Measurements from ENCODE around the gene TMEM30A.

TMEM30A gene

DNA sequence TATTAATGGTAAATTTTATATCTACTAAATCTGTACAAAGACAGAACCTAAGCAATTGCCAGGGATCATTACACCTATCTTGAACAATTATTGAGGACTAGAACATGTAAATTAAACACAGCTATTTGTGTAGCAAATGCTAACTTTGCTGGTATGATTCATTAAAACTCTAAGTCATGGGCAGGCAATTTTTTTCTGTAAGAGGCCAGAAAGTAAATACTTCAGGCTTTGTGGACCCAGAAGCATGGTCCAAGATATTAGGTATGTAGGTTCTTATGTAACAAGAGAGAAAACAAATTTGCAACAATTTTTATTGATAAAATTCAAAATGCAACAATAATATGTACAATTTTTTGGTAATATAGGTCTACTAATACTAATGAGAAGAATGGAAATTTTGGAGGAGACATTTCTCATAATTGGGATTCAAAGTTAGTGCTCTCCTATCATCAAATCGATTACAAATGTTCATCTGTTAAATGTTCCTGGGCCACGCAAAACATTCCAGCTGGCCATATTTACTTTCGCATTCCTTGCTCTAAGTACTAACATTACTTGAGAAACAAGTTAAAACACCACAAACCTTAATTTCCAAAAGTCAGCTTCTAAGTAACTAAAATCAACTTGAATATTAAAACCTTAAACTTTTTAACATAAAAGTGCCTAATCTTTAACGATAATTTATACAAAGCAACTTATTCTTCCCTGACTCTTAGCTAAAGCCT is 4.3 kb downstream of the TMEM30A start:
- Mint-ChIP-seq H3K4me1 (peaks cover 47% of the 10 kb centered on the region), H3K27ac (no peak overlapping the region), H3K27me3 (no peaks in the 10 kb centered on the region), H3K9me3 (no peaks in the 10 kb centered on the region), H3K4me3 (no peak overlapping the region), H3K36me3 (peaks cover 20% of the 10 kb centered on the region)
- no peak for ATAC-seq

DNA sequence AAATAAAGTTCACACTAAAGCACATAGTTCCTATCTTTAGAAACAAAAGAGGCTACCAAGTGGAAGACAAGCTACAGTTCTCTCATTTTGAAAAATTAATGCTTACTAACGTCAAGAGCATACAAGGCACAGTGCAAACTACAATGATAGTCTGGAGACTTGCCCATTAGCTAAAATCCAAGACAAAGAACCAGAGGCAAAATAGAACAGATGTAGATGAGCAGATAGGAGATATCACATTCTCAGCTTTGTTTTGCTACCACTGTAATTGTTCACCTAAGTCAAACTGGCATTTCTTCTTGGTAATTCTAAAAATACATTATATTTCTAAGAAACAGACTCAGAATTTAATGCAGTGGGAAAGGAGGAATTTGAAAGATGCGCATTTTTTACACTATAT is 5.2 kb downstream of the TMEM30A start:
- no peak for ATAC-seq
- Mint-ChIP-seq H3K4me1 (peaks cover 53% of the 10 kb centered on the region), H3K27me3 (no peaks in the 10 kb centered on the region), H3K9me3 (no peaks in the 10 kb centered on the region), H3K36me3 (peaks cover 26% of the 10 kb centered on the region), H3K4me3 (no peak overlapping the region), H3K27ac (no peak overlapping the region)

DNA sequence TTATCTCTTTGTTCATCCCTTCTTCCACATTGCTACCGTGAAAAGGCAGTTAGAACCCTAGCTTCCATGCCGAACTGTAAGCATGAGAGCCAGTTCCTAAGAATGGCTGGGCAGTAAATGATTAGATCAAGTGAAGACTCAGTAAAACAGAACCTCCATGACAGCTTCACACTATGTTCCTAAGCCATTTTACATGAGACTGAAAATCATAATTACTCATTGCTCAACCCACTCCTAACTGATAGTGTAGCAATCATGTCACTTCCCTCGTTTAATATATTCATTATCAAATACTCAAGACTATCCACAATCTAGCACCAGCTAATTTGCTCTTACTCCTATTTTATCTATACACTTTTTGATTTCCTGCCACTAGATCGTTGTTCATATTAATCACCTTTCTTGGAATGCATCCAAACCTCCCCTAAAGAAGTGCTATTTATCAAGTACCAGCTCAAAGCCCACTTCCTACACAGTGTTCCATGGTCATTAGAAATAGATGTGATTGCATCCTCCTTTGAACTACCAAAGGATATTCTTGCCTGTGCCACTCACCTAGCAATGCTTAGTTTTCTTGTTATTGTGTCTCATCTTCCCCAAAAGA is 6.0 kb downstream of the TMEM30A start:
- Mint-ChIP-seq H3K4me3 (no peak overlapping the region), H3K9me3 (no peaks in the 10 kb centered on the region), H3K36me3 (peaks cover 35% of the 10 kb centered on the region), H3K4me1 (peaks cover 61% of the 10 kb centered on the region), H3K27ac (peak overlapping the region; percentile 6), H3K27me3 (no peaks in the 10 kb centered on the region)
- ATAC-seq, result no peak

DNA sequence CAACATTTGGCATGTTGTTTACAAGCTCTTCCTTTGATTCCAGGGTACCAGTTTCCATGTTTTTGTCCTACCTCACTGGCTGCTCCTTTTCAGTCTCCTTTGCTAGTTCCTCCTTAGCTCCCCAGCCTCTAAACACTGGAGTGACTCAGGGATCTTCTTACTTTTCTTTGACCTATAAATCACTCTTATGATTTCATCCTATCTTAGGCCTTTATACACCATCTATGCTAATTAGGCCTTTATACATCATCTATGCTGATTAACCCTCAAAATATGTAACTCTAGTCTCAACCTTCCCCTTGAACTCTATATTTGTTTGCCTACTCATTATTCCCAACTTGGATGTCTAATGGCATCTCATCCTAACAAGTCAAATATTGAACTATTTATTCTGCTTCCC is 9.5 kb downstream of the TMEM30A start:
- H3K27me3 Mint-ChIP-seq, result no peaks in the 10 kb centered on the region
- H3K36me3 Mint-ChIP-seq, result peaks cover 55% of the 10 kb centered on the region
- H3K27ac Mint-ChIP-seq, result no peak overlapping the region
- H3K4me3 Mint-ChIP-seq, result no peak overlapping the region
- peaks cover 2% of the 10 kb centered on the region for H3K9me3 Mint-ChIP-seq
- peaks cover 72% of the 10 kb centered on the region for H3K4me1 Mint-ChIP-seq
- ATAC-seq, result no peak

DNA sequence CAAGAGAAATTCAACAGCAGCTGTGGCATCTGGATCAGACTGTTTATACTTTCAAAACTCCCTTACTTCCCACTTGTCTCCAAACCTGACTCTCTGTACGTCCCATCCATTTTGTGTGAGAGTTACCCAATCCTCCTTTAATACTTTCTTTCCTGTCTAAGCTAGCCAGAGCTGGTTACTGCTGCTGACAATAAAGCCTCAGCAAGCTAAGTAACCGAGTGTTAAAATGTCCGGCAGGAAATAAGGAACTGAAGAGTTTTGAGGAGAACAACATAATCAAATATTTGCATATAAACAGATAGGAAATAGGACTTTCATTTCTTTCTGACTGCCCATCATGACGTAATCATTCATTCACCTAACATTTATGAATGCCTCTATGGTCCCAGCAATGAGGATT is 11.6 kb downstream of the TMEM30A start:
- Mint-ChIP-seq H3K4me3 (no peak overlapping the region), H3K4me1 (peaks cover 65% of the 10 kb centered on the region), H3K27ac (peak overlapping the region; percentile 68)

DNA sequence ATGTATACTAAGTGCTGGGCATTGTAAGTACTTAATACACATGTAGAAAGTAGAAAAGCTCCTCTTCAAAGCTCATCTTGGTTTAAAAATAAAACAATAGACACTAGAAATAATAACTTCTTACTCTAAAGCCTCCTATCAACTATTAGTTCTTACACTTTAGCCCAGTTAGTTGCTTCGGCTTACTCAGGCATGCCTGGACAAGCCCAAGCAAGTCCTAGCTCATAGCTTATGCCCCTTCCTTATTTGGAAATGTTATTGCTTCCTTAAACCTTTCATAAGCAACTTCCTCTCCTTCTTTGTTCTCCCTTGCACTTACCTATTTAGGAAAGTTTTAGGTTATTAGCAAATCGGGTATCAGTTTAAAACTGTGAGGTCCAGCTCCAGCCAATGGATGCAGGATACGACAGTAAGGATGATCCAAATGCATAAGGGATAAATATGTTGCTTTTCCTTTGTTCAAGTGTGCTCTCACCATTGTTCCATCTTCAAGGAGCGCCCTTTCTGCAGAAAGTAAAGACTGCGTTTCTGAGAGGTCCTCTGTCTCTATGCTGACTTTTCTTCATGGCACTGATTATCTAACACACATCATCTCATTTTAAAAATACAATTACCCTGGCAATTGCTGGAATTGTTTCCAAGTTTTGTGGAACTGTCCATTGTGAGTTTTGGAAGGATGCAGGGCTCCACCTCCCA is 12.3 kb downstream of the TMEM30A start:
- H3K4me3 Mint-ChIP-seq, result no peak overlapping the region
- H3K27ac Mint-ChIP-seq, result peak overlapping the region; percentile 68
- H3K36me3 Mint-ChIP-seq, result peaks cover 44% of the 10 kb centered on the region
- H3K9me3 Mint-ChIP-seq, result peaks cover 2% of the 10 kb centered on the region
- H3K27me3 Mint-ChIP-seq, result no peaks in the 10 kb centered on the region
- peaks cover 64% of the 10 kb centered on the region for H3K4me1 Mint-ChIP-seq
- no peak for ATAC-seq

More for the DNA sequence above, 11.6 kb downstream of the TMEM30A start:
- H3K27me3 Mint-ChIP-seq, result no peaks in the 10 kb centered on the region
- peaks cover 45% of the 10 kb centered on the region for H3K36me3 Mint-ChIP-seq
- peaks cover 2% of the 10 kb centered on the region for H3K9me3 Mint-ChIP-seq
- ATAC-seq, result no peak

DNA sequence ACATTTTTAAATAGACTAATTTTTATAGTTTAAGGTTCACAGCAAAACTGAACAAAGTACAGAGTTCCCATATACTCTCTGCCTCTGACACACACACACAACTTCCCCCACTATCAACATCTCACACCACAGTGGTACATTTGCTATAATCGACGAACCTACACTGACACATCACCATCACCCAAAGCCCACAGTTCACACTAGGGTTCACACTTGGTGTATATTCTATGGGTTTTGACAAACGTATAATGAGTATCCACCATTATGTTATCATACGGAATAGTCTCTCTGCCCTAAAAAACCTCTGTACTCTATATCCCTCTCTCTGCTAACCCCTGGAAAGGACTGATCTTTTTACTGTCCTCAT is 15.6 kb downstream of the TMEM30A start:
- H3K27me3 Mint-ChIP-seq, result no peaks in the 10 kb centered on the region
- H3K36me3 Mint-ChIP-seq, result peaks cover 24% of the 10 kb centered on the region
- peak overlapping the region; percentile 12 for H3K27ac Mint-ChIP-seq
- no peak for ATAC-seq
- H3K4me1 Mint-ChIP-seq, result peaks cover 36% of the 10 kb centered on the region
- H3K4me3 Mint-ChIP-seq, result no peak overlapping the region
- H3K9me3 Mint-ChIP-seq, result peaks cover 2% of the 10 kb centered on the region

DNA sequence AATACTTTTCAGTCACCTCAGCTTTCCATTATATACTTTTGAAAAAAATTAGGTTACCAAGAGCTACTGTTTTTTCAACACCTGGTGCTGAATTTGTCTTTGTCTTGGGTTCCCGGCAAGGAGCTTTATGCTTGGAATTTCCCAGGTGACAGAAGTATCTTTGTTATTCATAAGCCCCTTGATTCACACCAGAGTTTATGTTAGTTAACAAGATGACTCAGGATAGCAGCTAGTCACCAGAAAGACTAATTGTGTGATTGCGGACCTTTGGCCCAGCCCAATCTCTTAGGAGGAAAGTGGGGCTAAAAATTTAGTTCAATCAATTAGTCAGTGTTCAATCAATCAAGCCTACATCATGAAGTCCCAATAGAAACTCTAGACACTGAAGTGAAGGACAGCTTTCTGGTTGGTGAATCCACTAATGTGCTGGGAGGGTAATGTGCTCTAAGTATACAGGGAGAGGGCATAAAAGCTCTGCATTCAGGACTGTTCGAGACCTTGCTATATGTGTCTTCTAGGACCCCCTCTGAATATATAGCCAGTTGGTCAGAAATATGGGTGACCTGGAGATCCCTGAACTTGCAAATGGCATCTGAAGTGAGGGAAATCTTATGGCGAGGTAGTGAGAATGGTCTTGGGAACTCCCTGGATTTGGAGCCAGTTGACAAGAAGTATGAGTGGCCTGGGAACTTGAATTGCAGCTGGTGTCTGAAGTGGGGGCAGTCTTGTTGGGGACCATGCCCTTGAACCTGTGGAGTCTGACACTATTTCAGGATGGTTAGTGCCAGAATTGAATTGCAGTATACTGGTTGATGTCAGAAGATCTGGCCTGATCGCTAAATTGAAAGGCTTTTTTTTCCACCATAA is 16.2 kb downstream of the TMEM30A start:
- Mint-ChIP-seq H3K27ac (peak overlapping the region; percentile 12), H3K27me3 (no peaks in the 10 kb centered on the region), H3K4me3 (no peak overlapping the region), H3K9me3 (peaks cover 2% of the 10 kb centered on the region), H3K4me1 (peaks cover 32% of the 10 kb centered on the region), H3K36me3 (peaks cover 21% of the 10 kb centered on the region)
- ATAC-seq, result no peak

DNA sequence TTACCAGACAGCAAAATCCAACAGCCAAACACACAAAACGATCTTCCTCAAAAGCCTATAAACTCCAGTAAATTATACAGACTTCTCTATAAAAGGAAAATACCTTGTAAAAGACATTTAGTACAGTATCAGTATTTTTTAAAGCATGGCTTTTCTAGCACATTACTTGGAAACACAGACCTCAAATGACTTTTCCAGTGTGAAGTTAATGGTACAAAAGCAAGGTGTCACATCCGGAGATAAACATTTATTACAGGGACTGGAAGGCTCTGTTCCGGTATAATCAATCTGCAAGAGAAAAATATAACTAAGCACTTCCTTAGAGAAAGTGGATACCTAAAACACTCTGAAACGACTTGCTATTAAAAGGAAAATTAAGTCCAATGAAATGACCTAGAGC is 17.1 kb downstream of the TMEM30A start:
- H3K4me1 Mint-ChIP-seq, result peaks cover 24% of the 10 kb centered on the region
- no peaks in the 10 kb centered on the region for H3K9me3 Mint-ChIP-seq
- H3K27me3 Mint-ChIP-seq, result no peaks in the 10 kb centered on the region
- no peak for ATAC-seq
- peaks cover 21% of the 10 kb centered on the region for H3K36me3 Mint-ChIP-seq
- H3K27ac Mint-ChIP-seq, result no peak overlapping the region
- no peak overlapping the region for H3K4me3 Mint-ChIP-seq

DNA sequence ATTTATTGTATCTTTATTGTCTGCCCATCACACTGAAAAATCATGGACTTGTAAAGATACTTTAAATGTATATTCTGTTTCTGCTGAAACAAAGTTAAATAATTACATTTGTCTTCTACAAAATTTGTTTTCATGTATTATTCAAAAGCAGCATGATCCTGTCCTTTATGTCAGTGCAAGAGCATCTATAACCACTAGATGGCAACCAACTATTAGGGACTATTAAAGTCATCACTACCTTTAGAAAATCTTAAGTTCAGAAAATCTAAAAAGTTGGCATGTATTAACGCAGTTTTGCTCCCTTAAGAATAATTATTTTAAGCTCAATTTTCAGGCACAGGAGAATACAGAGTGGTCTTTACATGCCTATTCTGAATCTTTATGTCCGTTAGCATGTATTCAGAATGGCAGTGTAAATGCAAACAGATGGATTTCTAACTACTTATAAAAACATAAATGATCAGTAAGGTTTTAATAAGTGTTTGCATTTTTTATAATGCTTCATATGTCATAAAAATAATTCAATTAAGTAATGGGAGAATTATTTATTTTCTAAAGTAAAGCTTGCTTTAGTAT is 17.8 kb downstream of the TMEM30A start:
- H3K4me3 Mint-ChIP-seq, result no peak overlapping the region
- H3K4me1 Mint-ChIP-seq, result peaks cover 18% of the 10 kb centered on the region
- no peaks in the 10 kb centered on the region for H3K9me3 Mint-ChIP-seq
- H3K27ac Mint-ChIP-seq, result no peak overlapping the region
- no peak for ATAC-seq
- H3K27me3 Mint-ChIP-seq, result no peaks in the 10 kb centered on the region
- peaks cover 14% of the 10 kb centered on the region for H3K36me3 Mint-ChIP-seq

DNA sequence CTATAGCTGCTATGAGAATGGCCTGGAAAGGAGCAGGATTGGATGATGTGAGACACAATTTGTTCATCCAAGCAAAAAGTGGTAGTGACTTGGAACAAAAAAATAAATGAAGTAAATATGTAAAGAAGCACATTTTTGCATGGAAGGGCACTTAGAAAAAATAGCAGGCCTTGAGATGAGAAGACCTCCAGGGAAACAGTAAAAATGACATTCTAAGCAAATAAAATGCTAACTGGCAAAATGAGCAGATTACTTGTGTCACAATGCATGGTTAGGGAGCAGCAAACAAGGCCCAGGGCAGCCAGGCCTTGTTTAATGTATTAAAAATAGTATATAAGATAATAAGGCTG is 21.2 kb downstream of the TMEM30A start:
- Mint-ChIP-seq H3K27ac (no peak overlapping the region), H3K4me1 (peaks cover 3% of the 10 kb centered on the region), H3K27me3 (no peaks in the 10 kb centered on the region), H3K36me3 (peaks cover 27% of the 10 kb centered on the region), H3K4me3 (no peak overlapping the region), H3K9me3 (no peaks in the 10 kb centered on the region)
- no peak for ATAC-seq

DNA sequence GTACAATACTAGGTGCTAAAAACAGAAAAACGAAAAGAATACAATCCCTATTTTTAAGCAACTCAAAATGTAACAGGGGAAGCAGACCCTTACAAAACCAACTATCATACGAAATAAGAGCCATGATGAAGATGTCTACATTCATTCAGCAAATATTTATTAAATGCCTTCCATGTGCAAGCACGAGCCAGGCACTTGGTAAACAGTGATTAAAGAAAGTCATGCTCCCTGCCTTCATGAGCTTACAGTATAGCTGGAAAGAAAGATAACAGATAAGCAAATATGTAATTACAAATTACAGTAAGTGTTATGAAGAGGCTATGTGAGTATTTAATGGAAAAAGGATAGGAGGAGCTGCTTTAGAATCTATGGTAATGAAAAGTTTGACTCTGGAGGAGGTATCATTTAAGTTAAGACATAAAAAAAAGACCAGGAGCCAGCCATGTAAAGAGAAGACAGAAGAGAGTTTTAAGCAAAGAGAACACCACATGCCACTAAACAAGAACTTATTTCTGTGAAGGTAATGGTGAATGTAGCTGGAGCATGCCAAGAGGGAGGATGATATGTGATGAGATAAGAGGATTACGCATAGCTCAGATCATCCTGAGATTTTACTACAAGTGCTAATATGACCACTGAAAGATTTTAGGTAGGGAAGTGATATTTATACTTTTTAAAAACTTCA is 21.7 kb downstream of the TMEM30A start:
- no peak for ATAC-seq
- Mint-ChIP-seq H3K27me3 (no peaks in the 10 kb centered on the region), H3K27ac (no peak overlapping the region), H3K4me1 (no peaks in the 10 kb centered on the region), H3K36me3 (peaks cover 29% of the 10 kb centered on the region), H3K4me3 (no peak overlapping the region), H3K9me3 (no peaks in the 10 kb centered on the region)

DNA sequence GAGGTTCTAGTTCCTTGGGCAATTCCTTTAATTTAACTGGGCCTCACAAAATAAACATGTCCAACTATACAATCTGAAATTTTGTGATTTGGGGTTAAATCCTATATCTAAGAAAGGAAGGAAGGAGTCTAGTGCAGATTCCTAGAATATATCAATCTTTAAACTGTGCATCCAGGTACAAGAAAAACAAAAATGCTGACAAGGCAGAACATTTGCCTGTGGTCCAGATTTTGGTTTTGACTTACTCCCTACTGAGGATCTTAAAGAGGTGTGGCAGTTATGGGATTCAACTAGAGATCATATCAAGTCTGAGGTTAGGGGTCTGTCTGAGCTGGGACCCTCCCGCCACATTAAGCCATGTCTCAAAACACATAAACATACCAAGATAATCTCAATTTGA is 23.3 kb downstream of the TMEM30A start:
- Mint-ChIP-seq H3K36me3 (peaks cover 41% of the 10 kb centered on the region), H3K27me3 (no peaks in the 10 kb centered on the region), H3K4me3 (no peak overlapping the region), H3K9me3 (no peaks in the 10 kb centered on the region), H3K27ac (no peak overlapping the region), H3K4me1 (no peaks in the 10 kb centered on the region)
- ATAC-seq, result no peak

DNA sequence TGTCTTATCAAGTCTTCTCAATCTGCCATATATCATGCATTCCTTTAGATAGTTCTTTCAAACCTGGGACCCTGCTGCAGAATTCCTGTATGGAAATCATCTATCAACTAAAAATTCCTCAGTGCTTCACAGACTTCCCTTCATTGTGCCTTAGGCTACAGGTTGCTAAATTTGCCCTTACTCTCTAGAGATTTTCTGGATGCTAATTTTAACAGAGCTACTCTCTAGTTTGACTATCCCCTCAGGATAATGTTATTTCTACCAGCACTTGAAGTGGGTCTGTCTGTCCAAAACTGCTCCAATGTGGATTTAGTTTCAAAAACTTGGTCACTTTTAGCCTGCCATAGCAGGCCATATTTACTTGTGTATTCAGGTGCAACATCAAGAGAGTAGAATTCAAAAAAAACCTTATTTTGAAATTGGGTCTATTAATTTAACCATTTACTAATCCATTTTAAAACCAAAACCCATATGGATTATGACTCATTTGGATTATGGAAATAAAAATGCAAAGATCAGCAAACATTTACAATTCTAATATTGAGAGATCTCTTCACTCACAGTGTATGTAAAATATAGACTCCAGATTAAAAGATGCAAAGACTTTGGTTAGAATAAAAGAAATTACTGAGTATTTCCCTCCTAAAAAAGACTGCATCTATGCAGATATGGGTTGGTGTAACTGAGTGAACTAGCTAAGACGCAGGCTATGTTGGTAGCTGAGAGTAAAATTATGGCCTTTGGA is 27.1 kb downstream of the TMEM30A start:
- ATAC-seq, result no peak
- Mint-ChIP-seq H3K27ac (no peak overlapping the region), H3K9me3 (no peaks in the 10 kb centered on the region), H3K27me3 (no peaks in the 10 kb centered on the region), H3K4me3 (no peak overlapping the region), H3K36me3 (peaks cover 47% of the 10 kb centered on the region), H3K4me1 (no peaks in the 10 kb centered on the region)

Measured in stimulated activated memory B cell treated with anti-CD40 and anti-IgM and Interleukin-4, amounts not matched to agents 10 μg/mL and 1 μg/mL and 100 μg/mL, for 72 hours (primary cell).